ENCODE data around the gene LYSMD3.

DNA sequence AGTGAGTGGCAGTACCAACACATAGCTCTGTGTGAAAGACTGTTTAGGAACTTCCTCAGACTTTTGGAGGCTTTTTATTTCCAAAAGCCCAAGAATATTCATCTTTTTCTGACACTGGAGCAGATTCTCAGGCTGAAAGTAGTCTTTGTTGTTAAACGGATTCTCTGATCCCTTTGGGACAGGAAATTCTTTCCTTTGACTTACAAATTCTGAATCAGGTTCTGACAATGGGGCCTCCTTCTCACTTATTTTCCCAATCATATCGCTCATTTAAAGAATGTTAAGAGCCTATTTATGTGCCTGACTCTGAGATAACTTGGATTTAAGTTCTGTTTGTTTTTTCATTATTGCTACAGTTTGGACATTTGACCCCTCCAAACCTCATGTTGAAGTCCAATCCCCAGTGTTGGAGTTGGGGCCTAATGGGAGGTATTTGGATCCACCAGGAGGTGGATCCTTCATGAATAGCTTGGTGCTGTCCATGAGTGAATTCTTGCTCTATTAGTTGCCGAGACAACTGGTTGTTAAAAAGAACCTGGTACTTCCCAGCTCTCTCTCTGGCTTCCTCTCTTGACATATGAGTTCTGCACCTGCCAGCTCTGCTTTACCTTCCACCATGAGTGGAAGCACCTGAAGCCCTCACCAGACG lies 25.1 kb upstream of the LYSMD3 start:
- TF ChIP-seq, protein P1, sequence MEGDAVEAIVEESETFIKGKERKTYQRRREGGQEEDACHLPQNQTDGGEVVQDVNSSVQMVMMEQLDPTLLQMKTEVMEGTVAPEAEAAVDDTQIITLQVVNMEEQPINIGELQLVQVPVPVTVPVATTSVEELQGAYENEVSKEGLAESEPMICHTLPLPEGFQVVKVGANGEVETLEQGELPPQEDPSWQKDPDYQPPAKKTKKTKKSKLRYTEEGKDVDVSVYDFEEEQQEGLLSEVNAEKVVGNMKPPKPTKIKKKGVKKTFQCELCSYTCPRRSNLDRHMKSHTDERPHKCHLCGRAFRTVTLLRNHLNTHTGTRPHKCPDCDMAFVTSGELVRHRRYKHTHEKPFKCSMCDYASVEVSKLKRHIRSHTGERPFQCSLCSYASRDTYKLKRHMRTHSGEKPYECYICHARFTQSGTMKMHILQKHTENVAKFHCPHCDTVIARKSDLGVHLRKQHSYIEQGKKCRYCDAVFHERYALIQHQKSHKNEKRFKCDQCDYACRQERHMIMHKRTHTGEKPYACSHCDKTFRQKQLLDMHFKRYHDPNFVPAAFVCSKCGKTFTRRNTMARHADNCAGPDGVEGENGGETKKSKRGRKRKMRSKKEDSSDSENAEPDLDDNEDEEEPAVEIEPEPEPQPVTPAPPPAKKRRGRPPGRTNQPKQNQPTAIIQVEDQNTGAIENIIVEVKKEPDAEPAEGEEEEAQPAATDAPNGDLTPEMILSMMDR (IDR thresholded peaks at IDR 0.05; ENCODE audit: poor library complexity) = no peak
- TF ChIP-seq EZH2 (IDR thresholded peaks at IDR 0.05; ENCODE audit: borderline replicate concordance) = no peak
